ENCODE measurements around the gene POLDIP3.
"Not testable (repeated sequence)": the region's sequence is repeated elsewhere in the genome, so short reads cannot be mapped to it uniquely, and the experiment has no call there.

The POLDIP3 gene

GRCh38 chr22:42565956-42566355, 48.7 kb downstream of the POLDIP3 start:
- ChIA-PET CTCF (no interaction called here), POLR2A (ENCODE audit: low non-redundant PET) (no interaction called here)
- no peak overlapping the region for H3K27ac ChIP-seq
- no peak for DNase-seq (ENCODE audit: low spot score)
- TF ChIP-seq, protein P1, sequence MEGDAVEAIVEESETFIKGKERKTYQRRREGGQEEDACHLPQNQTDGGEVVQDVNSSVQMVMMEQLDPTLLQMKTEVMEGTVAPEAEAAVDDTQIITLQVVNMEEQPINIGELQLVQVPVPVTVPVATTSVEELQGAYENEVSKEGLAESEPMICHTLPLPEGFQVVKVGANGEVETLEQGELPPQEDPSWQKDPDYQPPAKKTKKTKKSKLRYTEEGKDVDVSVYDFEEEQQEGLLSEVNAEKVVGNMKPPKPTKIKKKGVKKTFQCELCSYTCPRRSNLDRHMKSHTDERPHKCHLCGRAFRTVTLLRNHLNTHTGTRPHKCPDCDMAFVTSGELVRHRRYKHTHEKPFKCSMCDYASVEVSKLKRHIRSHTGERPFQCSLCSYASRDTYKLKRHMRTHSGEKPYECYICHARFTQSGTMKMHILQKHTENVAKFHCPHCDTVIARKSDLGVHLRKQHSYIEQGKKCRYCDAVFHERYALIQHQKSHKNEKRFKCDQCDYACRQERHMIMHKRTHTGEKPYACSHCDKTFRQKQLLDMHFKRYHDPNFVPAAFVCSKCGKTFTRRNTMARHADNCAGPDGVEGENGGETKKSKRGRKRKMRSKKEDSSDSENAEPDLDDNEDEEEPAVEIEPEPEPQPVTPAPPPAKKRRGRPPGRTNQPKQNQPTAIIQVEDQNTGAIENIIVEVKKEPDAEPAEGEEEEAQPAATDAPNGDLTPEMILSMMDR (conservative IDR thresholded peaks at IDR 0.05; ENCODE audit: low read depth) = no peak

GRCh38 chr22:42564699-42565098, 50.0 kb downstream of the POLDIP3 start:
- no peak overlapping the region for H3K27ac ChIP-seq
- TF ChIP-seq, protein P1 (conservative IDR thresholded peaks at IDR 0.05; ENCODE audit: low read depth) = no peak
- ChIA-PET CTCF (no interaction called here), POLR2A (ENCODE audit: low non-redundant PET) (no interaction called here)
- DNase-seq (ENCODE audit: low spot score) = no peak

GRCh38 chr22:42563943-42564342, 50.7 kb downstream of the POLDIP3 start:
- H3K27ac ChIP-seq; DNase-seq (ENCODE audit: low spot score); CTCF ChIA-PET; POLR2A ChIA-PET (ENCODE audit: low non-redundant PET): not testable (repeated sequence)

DNA sequence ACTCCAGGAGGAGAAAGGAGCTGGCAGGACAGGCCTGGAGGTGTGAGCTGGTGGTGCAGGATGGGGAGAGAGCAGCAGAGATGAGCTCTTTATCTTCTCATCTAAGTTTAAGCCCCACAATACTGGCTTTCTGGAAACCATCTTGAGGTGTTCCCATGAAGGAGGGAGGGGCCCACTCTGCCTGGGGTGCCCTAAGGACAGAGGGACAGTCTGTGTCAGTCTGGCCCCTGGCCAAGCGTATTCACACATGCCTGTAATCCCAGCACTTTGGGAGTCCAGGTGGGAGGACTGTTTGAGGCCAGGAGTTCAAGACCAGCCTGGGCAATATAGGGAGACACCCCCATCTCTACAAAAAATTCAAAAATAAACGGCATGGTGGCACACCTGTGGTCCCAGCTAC, 52.0 kb downstream of the POLDIP3 start:
- TF ChIP-seq, protein P1 (conservative IDR thresholded peaks at IDR 0.05; ENCODE audit: low read depth) = no peak
- CTCF ChIA-PET = no interaction called here
- H3K27ac ChIP-seq = no peak overlapping the region

DNA sequence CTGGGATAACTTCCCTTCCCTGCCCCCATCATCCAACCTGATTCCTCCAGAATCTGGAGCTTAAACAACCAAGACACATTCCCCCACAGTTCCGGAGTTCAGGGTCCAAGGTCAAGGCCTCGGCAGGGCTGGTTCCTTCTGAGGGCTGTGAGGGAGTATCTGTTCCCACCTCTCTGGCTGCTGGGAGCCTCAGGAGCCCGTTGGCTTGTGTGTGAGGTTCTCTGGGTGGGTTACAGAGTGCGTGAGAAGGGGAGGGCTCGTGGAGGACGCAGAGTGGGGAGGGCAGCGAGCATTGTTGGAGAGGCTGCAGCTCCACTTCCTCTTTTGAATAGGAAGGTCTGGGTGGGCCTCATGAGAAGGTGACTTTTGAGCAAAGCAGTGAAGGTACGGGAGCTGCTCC, 52.4 kb downstream of the POLDIP3 start:
- ChIA-PET CTCF (no interaction called here), POLR2A (ENCODE audit: low non-redundant PET) (no interaction called here)
- DNase-seq (ENCODE audit: low spot score) = no peak
- H3K27ac ChIP-seq = no peak overlapping the region
- TF ChIP-seq, protein P1 (conservative IDR thresholded peaks at IDR 0.05; ENCODE audit: low read depth) = no peak

More for the DNA sequence above, 52.0 kb downstream of the POLDIP3 start:
- DNase-seq (ENCODE audit: low spot score) = no peak
- POLR2A ChIA-PET (ENCODE audit: low non-redundant PET) = no interaction called here

GRCh38 chr22:42561856-42562255, 52.8 kb downstream of the POLDIP3 start:
- 0 out of 2 replicates have a peak overlapping the region, but pooled peaks have one; percentile 5 for H3K27ac ChIP-seq
- ChIA-PET POLR2A (ENCODE audit: low non-redundant PET) (no interaction called here), CTCF (no interaction called here)
- no peak for DNase-seq (ENCODE audit: low spot score)
- TF ChIP-seq, protein P1 (conservative IDR thresholded peaks at IDR 0.05; ENCODE audit: low read depth) = no peak

DNA sequence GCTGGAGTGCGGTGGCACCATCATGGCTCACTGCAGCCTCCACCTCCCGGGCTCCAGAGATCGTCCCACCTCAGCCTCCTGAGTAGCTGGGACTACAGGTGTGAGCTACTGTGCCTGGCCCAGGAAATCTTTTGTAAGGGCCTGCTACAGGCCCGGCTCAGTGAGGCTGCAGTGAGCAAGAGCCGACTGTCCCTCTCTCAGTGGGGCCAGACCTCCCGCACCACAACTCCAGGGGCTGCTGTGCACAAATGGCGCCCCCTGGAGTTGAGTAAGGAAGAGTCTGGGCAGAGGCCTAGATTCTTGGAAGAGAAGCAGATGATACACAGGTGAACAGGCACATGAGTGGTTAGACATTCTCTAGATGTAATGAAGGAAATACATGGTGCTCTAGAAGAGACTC, 53.9 kb downstream of the POLDIP3 start:
- ChIA-PET CTCF (no interaction called here), POLR2A (ENCODE audit: low non-redundant PET) (interaction anchor here (0.6 kb wide), 1 partner anchor 54 kb away, joined by 3 read pairs; the partner anchor contains the start of gene POLDIP3)
- DNase-seq (ENCODE audit: low spot score) = no peak
- TF ChIP-seq, protein P1 (conservative IDR thresholded peaks at IDR 0.05; ENCODE audit: low read depth) = peak; percentile 17; the same call in 1 of the 2 replicates
- H3K27ac ChIP-seq = no peak overlapping the region
